SK-N-SH (cell line): ENCODE results near the gene CCDC179. TPM values are rescaled to one million over a fixed set of nuclear protein-coding genes. Genes with fewer than 3 reads are reported as not detected.

Source experiments
- CTCF ChIA-PET: fragments of 300-600, 350-600 bp; formaldehyde crosslinking; extraction: SDS; loops from one replicate; lab custom pipeline; 2021; lab: Yijun Ruan, JAX
- POLR2A ChIA-PET: fragments of 350-600 bp; sonication (Branson Sonifier 250); formaldehyde crosslinking; extraction: SDS; loops from one replicate; lab custom pipeline; 2020; ENCODE audit warnings: antibody characterized with exemption, inconsistent platforms; lab: Yijun Ruan, JAX
- DNase-seq: peaks from one replicate; pipeline ENCODE4 v3.0.0; 2012
- H2AFZ ChIP-seq: fragments of 200-600 bp; sonication (generic); 2 replicates; pipeline ENCODE4 v1.8.1; 2016; ENCODE audit warnings: antibody characterized with exemption, mild to moderate bottlenecking, low read depth
- H3F3A ChIP-seq: fragments of 200-600 bp; sonication (generic); replicated peaks from 2 replicates; pipeline ENCODE3; 2016; ENCODE audit warnings: antibody characterized with exemption, mild to moderate bottlenecking; ENCODE audit not compliant: insufficient read depth
- H3K27ac ChIP-seq, 2 experiments: fragments of 200-500 bp in 1 of 2; fragments of 200-600 bp in 1 of 2; sonication (Bioruptor generic) in 1 of 2; sonication (generic), shearing (Covaris generic) in 1 of 2; 2 replicates each; pipeline versions ENCODE4 v1.5.1 to v1.6.1; 2014 to 2016; ENCODE audit warnings: low read depth in 2 of 2, inconsistent platforms in 1 of 2, low read length in 1 of 2, mild to moderate bottlenecking in 1 of 2, mixed read lengths in 1 of 2
- H3K27me3 ChIP-seq: fragments of 200-600 bp; sonication (generic), shearing (Covaris generic); 2 replicates; pipeline ENCODE4 v1.6.1; 2016; ENCODE audit warnings: mixed run types; ENCODE audit not compliant: insufficient read depth
- H3K36me3 ChIP-seq, 2 experiments: fragments of 200-500 bp in 1 of 2; fragments of 200-600 bp in 1 of 2; sonication (Bioruptor generic) in 1 of 2; sonication (generic) in 1 of 2; replicated peaks in 1 of 2; 2 replicates each; pipeline versions ENCODE3 to v1.5.1; 2014 to 2016; ENCODE audit warnings: low read length in 1 of 2, mild to moderate bottlenecking in 1 of 2; ENCODE audit not compliant: insufficient read depth in 2 of 2, control insufficient read depth in 1 of 2
- H3K4me1 ChIP-seq, 2 experiments: fragments of 200-500 bp in 1 of 2; fragments of 200-600 bp in 1 of 2; sonication (Bioruptor generic) in 1 of 2; sonication (generic), shearing (Covaris generic) in 1 of 2; 2 replicates each; pipeline versions ENCODE4 v1.5.1 to v1.6.1; 2014 to 2016; ENCODE audit warnings: low read depth in 1 of 2, low read length in 1 of 2, mixed run types in 1 of 2; ENCODE audit not compliant: insufficient read depth in 2 of 2, control insufficient read depth in 1 of 2
- H3K4me2 ChIP-seq: fragments of 200-600 bp; sonication (generic), shearing (Covaris generic); 2 replicates; pipeline ENCODE4 v1.6.1; 2017; ENCODE audit warnings: mixed run types
- H3K4me3 ChIP-seq, 2 experiments: fragments of 200-500 bp in 1 of 2; fragments of 200-600 bp in 1 of 2; sonication (Bioruptor generic) in 1 of 2; sonication (generic), shearing (Covaris generic) in 1 of 2; 2 replicates each; pipeline versions ENCODE4 v1.5.1 to v1.8.1; 2014 to 2016; ENCODE audit warnings: low read depth in 2 of 2, inconsistent platforms in 1 of 2, low read length in 1 of 2, mild to moderate bottlenecking in 1 of 2, mixed read lengths in 1 of 2, moderate library complexity in 1 of 2
- H3K79me2 ChIP-seq: fragments of 200-600 bp; sonication (generic); 2 replicates; pipeline ENCODE4 v1.8.1; 2017; ENCODE audit warnings: mild to moderate bottlenecking; ENCODE audit not compliant: insufficient read depth
- H3K9ac ChIP-seq: fragments of 200-600 bp; sonication (generic); 2 replicates; pipeline ENCODE4 v1.6.1; 2017; ENCODE audit warnings: mixed run types
- H3K9me2 ChIP-seq: fragments of 200-600 bp; sonication (generic); 2 replicates; pipeline ENCODE4 v1.6.1; 2017; ENCODE audit warnings: mixed run types
- H3K9me3 ChIP-seq: fragments of 200-600 bp; sonication (generic); 2 replicates; pipeline ENCODE4 v1.6.1; 2017; ENCODE audit warnings: mixed run types, mild to moderate bottlenecking, moderate library complexity
- H4K20me1 ChIP-seq: fragments of 200-600 bp; sonication (generic); 2 replicates; pipeline ENCODE4 v1.6.1; 2017; ENCODE audit warnings: mild to moderate bottlenecking, mixed run types; ENCODE audit not compliant: insufficient read depth
- TAF1 ChIP-seq: IDR thresholded peaks from 2 replicates; pipeline ENCODE4 v1.6.1; 2012; ENCODE audit warnings: low read depth, mild to moderate bottlenecking, low read length, moderate library complexity, borderline replicate concordance
- WGBS: methylation state at CpG from one replicate; pipeline ENCODE4 v1.1.6; 2017; ENCODE audit warnings: low lambda C conversion rate; 5-methylcytosine and 5-hydroxymethylcytosine counted together
- polyA plus RNA-seq, 3 experiments: library from polyadenylated mRNA; depleted of rRNA; stranded (reverse); fragments of >200 nt; gene quantifications; 2 replicates each; pipeline ENCODE4 v1.2.3, GENCODE V29; 2012
- TF ChIP-seq, protein P1 (sequence below): IDR thresholded peaks from 2 replicates; pipeline ENCODE4 v1.4.0; 2012; ENCODE audit warnings: low read depth, borderline replicate concordance

CCDC179 gene
- polyA plus RNA-seq, 1 of the 3 experiments (the other 2 are of a cell fraction) = not detected

DNA sequence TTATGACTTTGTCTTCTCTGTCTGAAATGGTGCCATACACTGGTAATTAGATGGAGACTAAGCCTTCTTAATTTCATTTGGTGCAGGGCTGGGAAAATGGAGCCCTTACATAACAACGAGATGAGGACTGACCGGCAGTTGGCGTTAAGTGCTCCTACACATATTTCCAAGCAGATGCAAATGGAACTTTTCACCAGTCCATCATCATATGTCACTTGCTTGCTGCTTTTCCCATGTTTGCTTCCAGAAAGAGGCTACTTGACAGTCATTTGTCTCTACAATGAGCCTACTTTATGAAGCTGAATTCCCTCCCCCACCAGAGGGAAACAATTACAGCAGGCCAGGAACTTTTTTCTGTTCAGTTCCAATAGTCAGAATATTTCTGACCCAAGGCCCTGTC lies 63.2 kb downstream of the CCDC179 start:
- H2AFZ ChIP-seq = no peak overlapping the region
- no peaks in the 10 kb centered on the region for H3K9me3 ChIP-seq
- CTCF ChIA-PET = interaction anchor here (7.2 kb wide), 1 partner anchor 9 kb away, joined by 45 read pairs; no protein-coding TSS in a partner anchor
- peaks cover 6% of the 10 kb centered on the region for H3F3A ChIP-seq
- no peaks in the 10 kb centered on the region for H4K20me1 ChIP-seq
- H3K4me3 ChIP-seq = no peak overlapping the region
- no peaks in the 10 kb centered on the region for H3K27me3 ChIP-seq
- H3K4me2 ChIP-seq = no peak overlapping the region
- no peak overlapping the region for H3K9ac ChIP-seq
- no peaks in the 10 kb centered on the region for H3K9me2 ChIP-seq
- H3K79me2 ChIP-seq = no peaks in the 10 kb centered on the region
- H3K27ac ChIP-seq = no peak overlapping the region
- peaks cover 0 to 16% of the 10 kb centered on the region in 2 experiments; a peak in 2 of 4 replicates for H3K4me1 ChIP-seq
- H3K36me3 ChIP-seq = no peaks in the 10 kb centered on the region
- POLR2A ChIA-PET = no interaction called here
- 83% methylated on average over 3 of the region's 3 CpGs for WGBS
- no peak for TF ChIP-seq TAF1
- TF ChIP-seq, protein P1, sequence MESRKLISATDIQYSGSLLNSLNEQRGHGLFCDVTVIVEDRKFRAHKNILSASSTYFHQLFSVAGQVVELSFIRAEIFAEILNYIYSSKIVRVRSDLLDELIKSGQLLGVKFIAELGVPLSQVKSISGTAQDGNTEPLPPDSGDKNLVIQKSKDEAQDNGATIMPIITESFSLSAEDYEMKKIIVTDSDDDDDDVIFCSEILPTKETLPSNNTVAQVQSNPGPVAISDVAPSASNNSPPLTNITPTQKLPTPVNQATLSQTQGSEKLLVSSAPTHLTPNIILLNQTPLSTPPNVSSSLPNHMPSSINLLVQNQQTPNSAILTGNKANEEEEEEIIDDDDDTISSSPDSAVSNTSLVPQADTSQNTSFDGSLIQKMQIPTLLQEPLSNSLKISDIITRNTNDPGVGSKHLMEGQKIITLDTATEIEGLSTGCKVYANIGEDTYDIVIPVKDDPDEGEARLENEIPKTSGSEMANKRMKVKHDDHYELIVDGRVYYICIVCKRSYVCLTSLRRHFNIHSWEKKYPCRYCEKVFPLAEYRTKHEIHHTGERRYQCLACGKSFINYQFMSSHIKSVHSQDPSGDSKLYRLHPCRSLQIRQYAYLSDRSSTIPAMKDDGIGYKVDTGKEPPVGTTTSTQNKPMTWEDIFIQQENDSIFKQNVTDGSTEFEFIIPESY = no peak
- DNase-seq = no peak

Other genes with a start within 250 kb of the CCDC179 start
- gene FANCF, start 234.7 kb downstream of the CCDC179 start, polyA plus RNA-seq (2012; rRNA removed) = 4.3 and 4.9 TPM in 2 replicates
- 0.68 and 0.72 TPM in 2 replicates for gene GAS2, start 193.9 kb downstream of the CCDC179 start, polyA plus RNA-seq (2012; rRNA removed)
- 6.0 and 6.2 TPM in 2 replicates for gene SVIP, start 30.7 kb downstream of the CCDC179 start, polyA plus RNA-seq (2012; rRNA removed)